Duodenal mucosa (tissue), 2 donors: ENCODE measurements around the gene CERK.

Experiments
- H3K27ac ChIP-seq: one replicate; pipeline ENCODE4 v1.7.0; 2013; ENCODE audit warnings: low read depth, low read length
- H3K27me3 ChIP-seq, 2 donors: one replicate each; pipeline ENCODE4 v1.7.0; 2013; ENCODE audit warnings: low read length in 2 of 2, control low read depth in 1 of 2; ENCODE audit not compliant: insufficient read depth in 2 of 2, control insufficient read depth in 1 of 2
- H3K36me3 ChIP-seq, 2 donors: one replicate each; pipeline ENCODE4 v1.7.0; 2013; ENCODE audit warnings: low read length in 2 of 2, control low read depth in 1 of 2; ENCODE audit not compliant: insufficient read depth in 2 of 2, control insufficient read depth in 1 of 2
- H3K4me1 ChIP-seq, 2 donors: one replicate each; pipeline ENCODE4 v1.7.0; 2013; ENCODE audit warnings: low read length in 2 of 2, control low read depth in 1 of 2; ENCODE audit not compliant: insufficient read depth in 2 of 2, control insufficient read depth in 1 of 2
- H3K4me3 ChIP-seq, 2 donors: one replicate each; pipeline ENCODE4 v1.7.0; 2013; ENCODE audit warnings: low read length in 2 of 2, low read depth in 1 of 2
- H3K9ac ChIP-seq, 2 donors: one replicate each; pipeline ENCODE4 v1.7.0; 2013; ENCODE audit warnings: low read length in 2 of 2, low read depth in 1 of 2
- H3K9me3 ChIP-seq, 2 donors: one replicate each; pipeline ENCODE4 v1.7.0; 2013; ENCODE audit warnings: low read length in 2 of 2, control low read depth in 1 of 2; ENCODE audit not compliant: control insufficient read depth in 1 of 2

CERK gene

DNA sequence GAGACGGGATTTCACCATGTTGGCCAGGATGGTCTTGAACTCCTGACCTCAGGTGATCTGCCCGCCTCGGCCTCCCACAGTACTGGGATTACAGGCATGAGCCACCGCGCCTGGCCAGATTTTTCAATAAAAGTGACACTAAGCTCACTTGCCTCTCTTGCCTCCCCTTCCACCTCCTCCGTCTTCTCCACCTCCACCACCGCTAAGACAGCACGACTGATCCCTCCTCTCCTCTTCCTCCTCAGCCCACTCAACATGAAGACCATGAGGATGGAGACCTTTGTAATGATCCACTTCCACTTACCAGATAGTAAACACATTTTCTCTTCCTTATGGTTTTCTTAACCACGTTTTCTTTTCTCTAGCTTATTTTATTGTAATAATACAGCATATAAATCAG is 14.2 kb downstream of the CERK start:
- peaks cover 23% of the 10 kb centered on the region in 2 donors for H3K4me1 ChIP-seq

DNA sequence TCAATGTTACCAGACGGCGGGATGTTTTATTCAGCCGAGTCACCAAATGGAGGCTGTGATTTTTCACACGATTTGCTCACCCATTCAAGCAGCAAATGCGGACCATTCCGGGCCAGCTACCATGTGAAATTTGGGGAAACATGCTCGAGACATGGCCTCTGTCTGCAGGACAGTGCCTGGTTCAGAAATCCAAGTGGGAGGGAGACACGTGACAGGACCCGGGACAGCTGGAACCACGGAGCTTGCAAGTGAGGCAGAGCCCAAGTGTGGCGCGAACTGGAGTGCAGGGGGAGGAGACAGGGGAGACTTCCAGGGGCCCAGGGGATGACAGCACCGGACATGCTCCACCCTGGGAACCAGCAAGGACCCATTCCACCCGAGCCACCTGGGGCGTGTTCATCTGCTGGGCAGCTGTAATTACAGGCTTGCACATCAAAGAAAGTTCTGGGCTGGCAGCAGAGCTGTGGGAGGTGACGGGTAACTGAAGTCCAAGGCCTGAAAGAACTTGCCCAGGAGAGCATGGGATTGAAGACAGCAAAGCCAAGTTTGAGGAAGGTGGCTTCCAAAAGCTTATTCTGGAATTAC is 16.5 kb downstream of the CERK start:
- Histone ChIP-seq H3K27ac (no peak overlapping the region), H3K36me3 (peaks cover 26 to 74% of the 10 kb centered on the region in 2 donors), H3K27me3 (no peaks in the 10 kb centered on the region), H3K4me1 (peaks cover 0 to 1% of the 10 kb centered on the region in 2 donors), H3K4me3 (no peak overlapping the region), H3K9me3 (no peaks in the 10 kb centered on the region), H3K9ac (no peak overlapping the region)

More for the DNA sequence above, 14.2 kb downstream of the CERK start:
- Histone ChIP-seq H3K27ac (no peak overlapping the region), H3K9me3 (no peaks in the 10 kb centered on the region), H3K36me3 (peaks cover 13 to 51% of the 10 kb centered on the region in 2 donors), H3K9ac (no peak overlapping the region), H3K4me3 (no peak overlapping the region), H3K27me3 (no peaks in the 10 kb centered on the region)

DNA sequence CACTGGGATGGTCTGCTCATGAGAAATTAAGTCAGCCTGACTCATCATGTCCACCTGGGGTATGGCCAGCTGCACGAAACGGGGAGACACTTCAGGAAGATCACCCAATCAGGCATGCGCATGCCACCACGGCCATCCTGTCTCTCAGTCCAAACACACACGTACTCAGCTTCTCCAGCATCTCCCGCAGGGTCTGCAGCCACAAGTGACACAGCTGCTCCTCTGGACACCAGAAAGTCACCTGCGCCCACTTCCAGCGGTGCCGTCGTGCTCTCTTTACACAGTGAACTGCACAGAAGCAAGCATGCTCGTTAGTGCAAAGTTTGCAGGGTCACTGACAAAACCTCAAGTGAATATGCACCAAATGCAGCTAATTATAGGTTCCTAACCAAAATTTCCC is 18.1 kb downstream of the CERK start:
- peaks cover 20 to 67% of the 10 kb centered on the region in 2 donors for H3K36me3 ChIP-seq
- H3K27me3 ChIP-seq: no peaks in the 10 kb centered on the region
- no peak overlapping the region for H3K4me3 ChIP-seq
- no peak overlapping the region for H3K27ac ChIP-seq
- no peaks in the 10 kb centered on the region for H3K4me1 ChIP-seq
- H3K9me3 ChIP-seq: no peaks in the 10 kb centered on the region
- H3K9ac ChIP-seq: no peak overlapping the region

DNA sequence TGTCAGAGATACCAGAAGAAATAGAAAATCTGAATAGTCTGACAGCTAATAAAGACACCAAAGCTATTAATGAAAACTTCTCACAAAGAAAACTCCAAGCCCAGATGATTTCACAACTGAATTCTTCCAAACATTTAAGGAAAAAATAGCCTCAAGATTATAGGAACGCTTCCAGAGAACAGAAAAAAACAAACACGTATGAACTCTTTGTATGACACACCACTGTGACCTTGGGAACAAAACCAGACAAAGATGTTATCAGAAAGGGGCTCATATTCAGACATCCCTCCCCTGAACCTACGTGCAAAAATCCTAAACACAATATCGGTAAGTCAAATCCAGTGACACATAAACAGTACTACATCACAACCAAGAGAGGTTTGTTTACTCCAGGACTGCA is 23.5 kb downstream of the CERK start:
- Histone ChIP-seq H3K4me3 (no peak overlapping the region), H3K27ac (no peak overlapping the region), H3K9ac (no peak overlapping the region), H3K4me1 (no peaks in the 10 kb centered on the region), H3K9me3 (no peaks in the 10 kb centered on the region), H3K27me3 (no peaks in the 10 kb centered on the region), H3K36me3 (peaks cover 39 to 75% of the 10 kb centered on the region in 2 donors)

DNA sequence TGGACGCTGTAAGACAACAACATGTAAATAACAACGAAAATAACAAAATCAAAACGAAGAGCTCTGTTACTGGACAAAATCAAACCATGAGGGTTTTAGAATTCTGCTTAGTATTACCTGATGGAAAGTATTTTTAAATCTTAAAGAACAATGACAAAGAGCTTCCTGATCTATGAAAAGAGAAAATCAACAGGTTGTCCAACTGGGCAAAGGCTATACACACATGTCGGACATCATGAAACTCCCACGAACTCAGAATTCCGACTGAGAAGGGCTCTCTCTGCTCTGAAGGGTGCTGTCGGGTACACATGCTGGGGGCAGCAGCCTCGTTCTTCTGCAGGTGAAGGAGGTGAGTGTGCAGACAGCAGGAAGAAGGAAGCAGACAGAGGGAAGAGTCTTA is 25.8 kb downstream of the CERK start:
- Histone ChIP-seq H3K9me3 (no peaks in the 10 kb centered on the region), H3K27me3 (no peaks in the 10 kb centered on the region), H3K4me3 (no peak overlapping the region), H3K27ac (no peak overlapping the region), H3K36me3 (peaks cover 50 to 75% of the 10 kb centered on the region in 2 donors), H3K4me1 (no peaks in the 10 kb centered on the region), H3K9ac (no peak overlapping the region)

DNA sequence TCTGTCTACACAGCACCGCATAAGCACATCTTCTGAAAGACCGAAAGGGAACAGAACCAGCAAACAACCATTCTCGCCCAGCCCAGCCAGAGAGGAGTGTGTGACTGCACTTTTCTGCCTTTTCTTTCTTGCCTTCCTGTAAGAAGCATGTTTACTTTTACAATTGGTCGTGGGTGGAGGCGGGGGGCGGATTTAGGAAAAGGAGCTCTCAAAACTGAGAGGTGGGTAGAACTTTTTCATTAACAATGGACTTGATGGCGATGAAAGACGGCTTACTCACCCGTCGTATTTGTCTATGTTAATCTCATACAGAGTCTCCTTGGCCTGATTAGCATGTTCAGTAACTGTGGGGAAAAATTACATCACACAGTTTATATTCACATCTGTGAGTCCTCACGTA is 27.2 kb downstream of the CERK start:
- H3K4me1 ChIP-seq: no peaks in the 10 kb centered on the region
- no peak overlapping the region for H3K27ac ChIP-seq
- H3K36me3 ChIP-seq: peaks cover 60 to 80% of the 10 kb centered on the region in 2 donors

DNA sequence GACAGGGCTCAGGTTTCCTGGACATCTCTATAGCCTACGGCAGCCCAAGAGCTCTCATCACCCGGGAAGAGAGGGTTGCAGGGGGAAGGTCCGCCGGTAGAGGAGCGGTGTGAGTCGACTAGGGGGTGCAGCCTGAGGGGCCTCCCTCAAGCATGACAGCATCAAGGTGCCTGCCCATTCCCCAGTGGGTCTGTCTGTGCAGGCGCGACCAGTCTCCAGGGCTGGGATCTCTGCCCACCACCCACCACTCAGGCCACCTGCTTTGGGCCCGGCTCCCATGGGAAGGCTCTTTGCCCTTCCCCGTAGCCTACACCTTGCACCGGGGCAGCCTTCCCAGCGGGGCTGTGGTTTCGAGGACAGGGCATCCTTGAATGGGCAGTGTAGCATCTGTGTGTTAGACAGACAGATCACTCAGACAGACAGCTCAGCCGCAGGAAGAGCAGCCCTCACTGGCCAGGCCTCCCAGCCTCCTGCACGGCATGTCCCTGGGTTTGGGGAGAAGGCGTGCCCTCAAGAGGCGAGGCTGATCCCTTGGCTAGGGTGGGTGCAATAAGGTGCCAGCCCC is 29.2 kb downstream of the CERK start:
- Histone ChIP-seq H3K9me3 (no peaks in the 10 kb centered on the region), H3K36me3 (peaks cover 62 to 88% of the 10 kb centered on the region in 2 donors), H3K9ac (no peak overlapping the region), H3K27me3 (no peaks in the 10 kb centered on the region), H3K4me3 (no peak overlapping the region), H3K4me1 (no peaks in the 10 kb centered on the region), H3K27ac (no peak overlapping the region)

More for the DNA sequence above, 27.2 kb downstream of the CERK start:
- Histone ChIP-seq H3K9ac (no peak overlapping the region), H3K27me3 (no peaks in the 10 kb centered on the region), H3K4me3 (no peak overlapping the region), H3K9me3 (no peaks in the 10 kb centered on the region)

DNA sequence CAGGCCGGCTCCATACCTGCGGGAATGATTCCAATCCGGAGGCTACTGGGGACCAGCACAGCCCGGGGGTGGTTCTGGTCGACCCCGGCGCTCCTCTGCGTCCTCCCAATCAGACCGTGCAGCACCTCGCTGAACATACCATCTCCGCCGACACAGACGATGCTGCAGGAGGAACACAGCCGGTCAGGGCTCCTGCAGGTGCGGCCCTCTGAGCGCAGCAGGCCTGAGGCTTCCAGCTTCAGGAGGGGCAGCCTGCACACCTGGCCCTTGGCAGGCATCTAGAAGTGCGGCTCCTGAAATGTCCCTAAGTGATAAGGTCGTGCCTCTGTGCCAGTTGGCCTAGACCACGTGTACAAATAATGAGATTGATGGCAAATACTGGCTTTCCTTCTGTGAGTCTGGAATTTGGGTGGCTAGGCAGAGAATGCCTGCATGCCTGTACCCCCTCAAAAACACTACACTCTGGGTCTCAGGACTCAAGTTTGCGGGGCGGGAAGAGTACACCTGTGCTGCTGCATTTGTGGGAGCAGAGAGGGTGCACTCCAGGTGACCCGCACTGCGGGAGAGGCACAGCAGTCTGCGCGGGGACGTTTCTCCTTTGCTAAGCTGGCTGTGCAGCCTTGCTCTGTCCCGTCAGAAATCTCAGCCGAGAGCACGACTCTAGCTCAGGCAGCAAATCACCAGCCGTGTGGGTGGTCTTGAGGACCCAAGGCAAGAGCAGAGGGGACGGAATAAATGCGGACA is 30.1 kb downstream of the CERK start:
- peaks cover 62 to 92% of the 10 kb centered on the region in 2 donors for H3K36me3 ChIP-seq
- no peaks in the 10 kb centered on the region for H3K27me3 ChIP-seq
- H3K4me1 ChIP-seq: no peaks in the 10 kb centered on the region
- no peak overlapping the region for H3K9ac ChIP-seq
- no peak overlapping the region for H3K27ac ChIP-seq
- H3K4me3 ChIP-seq: no peak overlapping the region
- no peaks in the 10 kb centered on the region for H3K9me3 ChIP-seq

DNA sequence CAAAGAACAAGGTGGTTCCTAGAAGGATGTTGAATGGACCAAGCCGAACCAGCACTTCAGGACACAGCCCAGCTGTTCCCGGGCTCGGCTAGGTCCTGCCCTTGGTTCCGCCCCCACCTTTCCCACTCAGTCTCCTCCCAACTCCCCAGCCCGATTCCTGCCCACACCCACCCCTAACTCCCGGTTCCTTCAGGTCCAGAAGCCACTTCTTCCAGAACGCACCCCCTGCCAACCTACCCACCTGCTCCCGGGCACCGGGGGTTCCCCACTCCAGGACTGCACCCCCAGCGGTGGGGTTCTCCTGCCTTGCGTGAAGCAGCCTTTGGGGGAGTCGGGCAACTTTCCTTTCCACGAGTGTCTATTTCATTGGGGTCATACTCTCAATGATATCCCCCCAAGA is 30.7 kb downstream of the CERK start:
- H3K9ac ChIP-seq: no peak overlapping the region
- no peaks in the 10 kb centered on the region for H3K4me1 ChIP-seq
- no peak overlapping the region for H3K4me3 ChIP-seq
- no peaks in the 10 kb centered on the region for H3K27me3 ChIP-seq
- peaks cover 62 to 94% of the 10 kb centered on the region in 2 donors for H3K36me3 ChIP-seq
- H3K27ac ChIP-seq: no peak overlapping the region
- no peaks in the 10 kb centered on the region for H3K9me3 ChIP-seq

DNA sequence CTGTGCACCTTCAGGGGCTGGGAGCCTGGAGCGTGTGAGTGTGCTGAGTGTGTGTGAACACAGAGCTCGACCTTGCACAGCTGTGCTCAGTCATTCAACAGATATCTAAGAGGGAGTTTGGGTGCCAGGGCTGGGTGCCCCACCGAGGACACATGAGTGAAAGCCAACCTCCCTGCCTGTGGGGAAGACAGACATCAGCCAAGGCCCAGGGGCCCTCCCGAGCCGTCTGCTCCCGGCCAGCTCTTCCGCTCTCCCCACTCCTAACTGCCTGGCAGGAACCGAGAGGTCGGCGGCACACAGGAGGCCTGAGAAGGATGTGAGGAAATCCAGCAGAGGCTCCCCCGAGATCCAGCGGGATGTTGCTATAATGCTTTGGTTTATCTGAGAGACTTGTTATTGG is 32.0 kb downstream of the CERK start:
- no peak overlapping the region for H3K9ac ChIP-seq
- H3K4me3 ChIP-seq: no peak overlapping the region
- H3K9me3 ChIP-seq: no peaks in the 10 kb centered on the region
- H3K27ac ChIP-seq: no peak overlapping the region
- H3K4me1 ChIP-seq: no peaks in the 10 kb centered on the region
- no peaks in the 10 kb centered on the region for H3K27me3 ChIP-seq
- peaks cover 57 to 88% of the 10 kb centered on the region in 2 donors for H3K36me3 ChIP-seq
